Heart right ventricle (tissue), 16 donors: ENCODE data around the gene CST11. TPM values are rescaled to one million over a fixed set of nuclear protein-coding genes. Genes with fewer than 3 reads are reported as not detected.

Source experiments
- ATAC-seq, 8 donors: fragments of 200-7000 bp; cut with Tn5 transposase; one replicate each; pipeline ENCODE4 v1.9.1; 2020; ENCODE audit warnings: mild to moderate bottlenecking in 8 of 8, moderate library complexity in 8 of 8, moderate number of reproducible peaks in 1 of 8
- DNase-seq, 2 donors: peaks; one replicate each; pipeline ENCODE4 v3.0.0-alpha.2; 2020
- H3K27ac ChIP-seq, 10 donors: fragments of 200-600 bp; sonication (generic) in 2 of 10; one replicate each; pipeline versions ENCODE4 v1.5.0 to v1.8.0; 2020 to 2022; ENCODE audit warnings: mild to moderate bottlenecking in 3 of 10
- H3K27me3 ChIP-seq, 7 donors: fragments of 200-600 bp; one replicate each; pipeline ENCODE4 v1.8.0; 2021 to 2022; ENCODE audit warnings: mild to moderate bottlenecking in 2 of 7
- H3K36me3 ChIP-seq, 9 donors: fragments of 200-600 bp; sonication (generic) in 1 of 9; one replicate each; pipeline versions ENCODE4 v1.5.0 to v1.8.0; 2020 to 2022; ENCODE audit warnings: mild to moderate bottlenecking in 2 of 9
- H3K4me1 ChIP-seq, 9 donors: fragments of 200-600 bp; sonication (generic) in 1 of 9; one replicate each; pipeline versions ENCODE4 v1.5.0 to v1.8.0; 2020 to 2022; ENCODE audit warnings: mild to moderate bottlenecking in 4 of 9
- H3K4me3 ChIP-seq, 10 donors: fragments of 200-600 bp; sonication (generic) in 2 of 10; one replicate each; pipeline versions ENCODE4 v1.5.0 to v1.8.0; 2020 to 2022; ENCODE audit warnings: mild to moderate bottlenecking in 7 of 10, moderate library complexity in 2 of 10
- H3K9me3 ChIP-seq, 11 donors: fragments of 200-600 bp in 10 of 11; sonication (generic) in 2 of 11; one replicate each; pipeline versions ENCODE4 v1.5.0 to v1.8.0; 2013 to 2022; ENCODE audit warnings: mild to moderate bottlenecking in 2 of 11, control low read depth in 1 of 11, moderate library complexity in 1 of 11
- CTCF ChIP-seq, 9 donors: fragments of 200-600 bp; sonication (generic) in 2 of 9; IDR thresholded peaks; one replicate each; pipeline versions ENCODE4 v1.5.0 to v1.8.0; 2021 to 2022; ENCODE audit warnings: antibody characterized with exemption in 9 of 9, mild to moderate bottlenecking in 5 of 9, moderate library complexity in 1 of 9
- WGBS, 2 donors: extraction: QIAGEN DNeasy Blood & Tissue Kit; methylation state at CpG; one replicate each; pipeline ENCODE4 v1.1.7; 2013; ENCODE audit warnings: inconsistent platforms in 1 of 2; 5-methylcytosine and 5-hydroxymethylcytosine counted together
- intact Hi-C, 10 donors: fragments of 100-400 bp; cut with DNase I; formaldehyde crosslinking; loops; one replicate each; pipeline versions ENCODE4 v1.11.1 to v1.14.2; 2022
- polyA plus RNA-seq, 2 donors: library from polyadenylated mRNA; stranded (reverse); fragments of 200-250 nt; gene quantifications; one replicate each; pipeline ENCODE4 v1.2.3, GENCODE V29; 2013
- total RNA-seq, 10 donors: library from RNA; stranded (reverse); fragmentation: NEBNext Ultra II Directional in 3 of 10; extraction: Animal tissue kit (Norgen Biotek cat#: 25700) in 3 of 10; gene quantifications; one replicate each; pipeline versions ENCODE4 v1.2.1 to v1.2.4, GENCODE V29; 2021 to 2023
- donor health status: Arrhythmogenic right ventricular cardiomyopathy.
- donor health status: ischemic (EF 13 %, LVEDD 7.1; RV severe dilation, severe dysfunction).
- donor health status: healthy with polysubstance abuse.
- donor health status: DM: no; HTN: yes; CAD: no.
- donor health status: DM: no; HTN: no; CAD: no.
- donor health status: ischemic (EF 25% LVEDD 6.9; RV normal size, moderate dysfunction).
- donor health status: ischemic (EF 25% LVEDD 5.7; RV mildly dilated, moderate dysfunction).
- donor health status: healthy.
- donor health status: DM: yes; HTN: yes; CAD: no.
- donor health status: Ischemic cardiomyopathy.
- donor health status: ischemic (EF 35%, LVEDD 5.7; RV mildly dilated, moderate dysfunction).
- donor health status: nonischemic (EF 11% LVEDD 7.7; RV severe dilation, severe dysfunction).
- donor health status: DM: yes; HTN: yes; CAD: no.
- donor health status: PGD.
- donor health status: ischemic (EF 29% LVEDD 5.4; RV normal size, mild dysfunction).
- donor health status: nonischemic (EF 23%, LVEDD 6.1; RV moderate dilation, normal function).

Gene CST11
- total and polyA plus RNA-seq, 12 donors: not detected

GRCh38 chr20:23419995-23420901 is 32.4 kb downstream of the CST11 start:
- no peak for TF ChIP-seq CTCF (IDR thresholded peaks at IDR 0.05)
- peaks cover 0 to 48% (median 30%) of the 10 kb centered on the region in 9 donors for H3K4me1 ChIP-seq

GRCh38 chr20:23419657-23419994 is 33.0 kb downstream of the CST11 start:
- TF ChIP-seq CTCF (IDR thresholded peaks at IDR 0.05): no peak
- WGBS, 2 donors: 18 to 27% methylated on average over 5 of the region's 5 CpGs
- H3K36me3 ChIP-seq: no peaks in the 10 kb centered on the region
- intact Hi-C loops: loop anchor here in 5 of 10 donors (5.0 to 10.0 kb wide), 4 partner anchors 52 to 1625 kb away; partner anchors contain the start of gene GZF1 (in 3 of the 5)
- H3K9me3 ChIP-seq: no peaks in the 10 kb centered on the region
- H3K4me3 ChIP-seq: peak overlapping the region in 9 of 10 donors; percentile 84 to 98 (median 95)
- DNase-seq: no peak
- peaks cover 0 to 48% (median 30%) of the 10 kb centered on the region in 9 donors for H3K4me1 ChIP-seq
- H3K27ac ChIP-seq: peak overlapping the region in 9 of 10 donors; percentile 90 to 95 (median 94)
- no peak for ATAC-seq
- no peaks in the 10 kb centered on the region for H3K27me3 ChIP-seq

More at GRCh38 chr20:23419995-23420901, 32.4 kb downstream of the CST11 start:
- Histone ChIP-seq H3K27ac (peak overlapping the region; percentile 78 to 95 (median 94)), H3K36me3 (no peaks in the 10 kb centered on the region), H3K27me3 (peaks cover 0 to 3% (median 0%) of the 10 kb centered on the region in 7 donors), H3K9me3 (no peaks in the 10 kb centered on the region), H3K4me3 (peak overlapping the region; percentile 82 to 98 (median 94))
- ATAC-seq: peak; percentile 39 to 75 (median 56)
- WGBS, 2 donors: 0 to 1% methylated on average over 58 of the region's 58 CpGs
- intact Hi-C loops: loop anchor here in 8 of 10 donors (5.0 to 10.0 kb wide), 4 partner anchors 53 to 1625 kb away; partner anchors contain the start of gene GZF1 (in 7 of the 8)
- DNase-seq: peak in 1 of 2 donors; percentile 55

DNA sequence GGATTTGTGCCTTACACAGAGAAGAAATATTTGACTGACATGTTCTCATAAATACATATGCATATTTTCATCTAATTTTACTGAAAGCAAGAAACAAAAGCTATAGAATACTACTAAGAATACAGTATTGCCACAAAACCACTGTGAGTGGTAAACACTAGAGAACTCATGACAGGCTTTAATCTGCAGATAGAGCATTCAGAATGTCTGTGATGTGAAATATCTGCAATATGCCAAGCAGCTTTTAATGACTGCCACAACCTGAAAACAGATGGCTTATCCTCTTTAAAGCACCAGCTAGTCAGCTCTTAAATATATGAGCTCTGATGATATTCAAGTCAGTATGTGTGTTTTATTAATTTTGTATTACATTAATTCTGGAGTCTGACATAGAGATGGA is 34.8 kb downstream of the CST11 start:
- H3K9me3 ChIP-seq: peaks cover 0 to 3% (median 0%) of the 10 kb centered on the region in 11 donors
- no peak overlapping the region for H3K4me3 ChIP-seq
- intact Hi-C loops: loop anchor here in 5 of 10 donors (5.0 to 10.0 kb wide), 4 partner anchors 51 to 1627 kb away; partner anchors contain the start of gene GZF1 (in 3 of the 5)
- TF ChIP-seq CTCF (IDR thresholded peaks at IDR 0.05): no peak
- DNase-seq: no peak
- H3K27ac ChIP-seq: peak overlapping the region in 3 of 10 donors; percentile 11 to 26 (median 17)
- H3K27me3 ChIP-seq: no peaks in the 10 kb centered on the region
- H3K36me3 ChIP-seq: no peaks in the 10 kb centered on the region
- no peak for ATAC-seq
- peaks cover 0 to 64% (median 30%) of the 10 kb centered on the region in 9 donors for H3K4me1 ChIP-seq

DNA sequence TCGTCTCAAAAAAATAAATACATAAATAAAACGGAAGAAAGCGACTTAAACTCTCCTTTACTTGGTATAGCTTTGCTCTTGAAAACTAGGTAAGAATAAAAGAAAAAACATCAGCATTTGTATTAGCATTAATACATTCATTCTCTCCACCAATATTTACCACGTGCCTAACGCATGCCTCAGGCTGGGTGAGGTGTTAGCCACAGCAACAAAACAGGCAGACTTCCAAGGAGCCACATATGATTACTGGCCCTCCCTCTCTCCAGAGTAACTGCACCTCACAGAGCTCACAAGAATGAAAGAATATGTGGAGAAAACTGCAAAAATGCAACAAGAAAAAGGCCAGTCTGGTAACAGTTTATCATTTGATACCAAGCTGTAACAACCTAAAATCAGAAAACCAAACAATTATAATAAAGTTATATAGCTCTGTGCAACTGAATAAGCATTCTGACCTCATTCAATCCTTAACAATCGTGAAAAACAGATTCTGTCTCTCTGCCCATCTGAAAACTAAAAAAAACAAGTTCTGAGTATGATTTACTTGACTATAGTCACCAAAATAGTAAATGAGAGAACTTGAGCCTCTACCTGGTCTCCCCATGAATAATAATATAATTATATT is 36.6 kb downstream of the CST11 start:
- 71 to 76% methylated on average over 6 of the region's 6 CpGs for WGBS, 2 donors
- H3K27ac ChIP-seq: peak overlapping the region in 2 of 10 donors; percentile 0 to 14
- intact Hi-C loops: loop anchor here in 5 of 10 donors (5.0 to 10.0 kb wide), 4 partner anchors 49 to 1629 kb away; partner anchors contain the start of gene GZF1 (in 3 of the 5)
- TF ChIP-seq CTCF (IDR thresholded peaks at IDR 0.05): no peak
- H3K9me3 ChIP-seq: peaks cover 0 to 3% (median 0%) of the 10 kb centered on the region in 11 donors
- H3K4me1 ChIP-seq: peaks cover 0 to 72% (median 40%) of the 10 kb centered on the region in 9 donors
- no peak overlapping the region for H3K4me3 ChIP-seq
- ATAC-seq (no peak), DNase-seq (no peak)
- no peaks in the 10 kb centered on the region for H3K27me3 ChIP-seq
- no peaks in the 10 kb centered on the region for H3K36me3 ChIP-seq
